H1 (cell line): Measurements from ENCODE around the gene TMED9.

Source experiments
- CHD2 ChIP-seq: IDR thresholded peaks from 2 replicates; pipeline ENCODE4 v1.6.1; 2012; ENCODE audit warnings: low read length, improper control_type of control experiment
- EGR1 ChIP-seq: IDR thresholded peaks from 2 replicates; pipeline ENCODE4 v1.6.1; 2011; ENCODE audit warnings: low read depth, low read length, borderline replicate concordance
- JUN ChIP-seq: IDR thresholded peaks from 2 replicates; pipeline ENCODE4 v1.6.1; 2011; ENCODE audit warnings: low read depth, mild to moderate bottlenecking, improper control_type of control experiment, low read length
- NRF1 ChIP-seq: IDR thresholded peaks from 2 replicates; pipeline ENCODE4 v1.6.1; 2011; ENCODE audit warnings: mild to moderate bottlenecking, low read depth, low read length, improper control_type of control experiment
- POLR2A ChIP-seq, 2 experiments: IDR thresholded peaks; 1 replicate in 1 of 2; 2 replicates in 1 of 2; pipeline ENCODE4 v1.6.1; 2011; ENCODE audit warnings: low read depth in 2 of 2, low read length in 2 of 2, mild to moderate bottlenecking in 2 of 2; ENCODE audit errors: control extremely low read depth in 1 of 2
- TBP ChIP-seq: IDR thresholded peaks from 2 replicates; pipeline ENCODE4 v1.6.1; 2011; ENCODE audit warnings: low read depth, low read length, improper control_type of control experiment

- TF ChIP-seq EGR1, result no peak
- TF ChIP-seq JUN, result no peak
- no peak for TF ChIP-seq NRF1
- TF ChIP-seq CHD2, result no peak
- no peak for TF ChIP-seq POLR2A (IDR thresholded peaks at IDR 0.05; ENCODE audit: control extremely low read depth in 1 of 2, low read depth in 2 of 2, low read length in 2 of 2)
- no peak for TF ChIP-seq TBP
Measured at GRCh38 chr5:177555228-177555627, 36.8 kb upstream of the TMED9 start.
